Endodermal cell (in vitro differentiated cells): ENCODE results near the gene ZBTB47. TPM values are rescaled to one million over a fixed set of nuclear protein-coding genes. Genes with fewer than 3 reads are reported as not detected.

Source experiments
- DNase-seq: peaks from one replicate; pipeline ENCODE4 v3.0.0-alpha.2; 2017
- H3K27ac ChIP-seq: 2 replicates; pipeline ENCODE4 v1.5.1; 2013; ENCODE audit warnings: mild to moderate bottlenecking, low read depth, low read length, moderate library complexity
- H3K27me3 ChIP-seq: 2 replicates; pipeline ENCODE4 v1.6.1; 2013; ENCODE audit warnings: mild to moderate bottlenecking, low read length, moderate library complexity; ENCODE audit not compliant: insufficient read depth, control insufficient read depth, poor library complexity, severe bottlenecking
- H3K36me3 ChIP-seq: 2 replicates; pipeline ENCODE4 v1.7.0; 2013; ENCODE audit warnings: mild to moderate bottlenecking, low read length, moderate library complexity; ENCODE audit not compliant: control insufficient read depth, insufficient read depth
- H3K4me1 ChIP-seq: one replicate; pipeline ENCODE4 v1.7.0; 2013; ENCODE audit warnings: low read length; ENCODE audit not compliant: control insufficient read depth, insufficient read depth
- H3K4me3 ChIP-seq: 2 replicates; pipeline ENCODE4 v1.5.1; 2013; ENCODE audit warnings: mild to moderate bottlenecking, low read length, moderate library complexity
- H3K9ac ChIP-seq: 2 replicates; pipeline ENCODE4 v1.6.1; 2013; ENCODE audit warnings: mild to moderate bottlenecking, low read length, moderate library complexity; ENCODE audit not compliant: poor library complexity, severe bottlenecking; ENCODE audit errors: extremely low read depth
- H3K9me3 ChIP-seq: 2 replicates; pipeline ENCODE4 v1.6.1; 2013; ENCODE audit warnings: mild to moderate bottlenecking, low read length, moderate library complexity; ENCODE audit not compliant: control insufficient read depth
- H3K27ac Mint-ChIP-seq: 2 replicates; pipeline ENCODE4 v1.8.0; 2020; ENCODE audit warnings: mixed read lengths
- H3K27me3 Mint-ChIP-seq: 2 replicates; pipeline ENCODE4 v1.8.0; 2021; ENCODE audit warnings: mild to moderate bottlenecking, mixed read lengths; ENCODE audit not compliant: insufficient read depth
- H3K36me3 Mint-ChIP-seq: 2 replicates; pipeline ENCODE4 v1.8.0; 2020; ENCODE audit warnings: low read depth, mixed read lengths
- H3K4me1 Mint-ChIP-seq: 2 replicates; pipeline ENCODE4 v1.8.0; 2020; ENCODE audit warnings: mixed read lengths
- H3K4me3 Mint-ChIP-seq: 2 replicates; pipeline ENCODE4 v1.8.0; 2020; ENCODE audit warnings: mild to moderate bottlenecking, moderate library complexity, mixed read lengths
- H3K9me3 Mint-ChIP-seq: 2 replicates; pipeline ENCODE4 v1.8.0; 2020; ENCODE audit warnings: mild to moderate bottlenecking, mixed read lengths
- CTCF ChIP-seq: fragments of 200-600 bp; sonication (generic); conservative IDR thresholded peaks from 2 replicates; pipeline ENCODE4 v1.5.0; 2021; ENCODE audit warnings: antibody characterized with exemption, mild to moderate bottlenecking
- WGBS, 2 experiments: methylation state at CpG; one replicate each; pipeline versions ENCODE4 v1.1.5 to v1.1.7; 2013; ENCODE audit warnings: missing lambda C conversion rate in 2 of 2, mixed read lengths in 1 of 2; ENCODE audit not compliant: insufficient coverage in 1 of 2, insufficient read length in 1 of 2; 5-methylcytosine and 5-hydroxymethylcytosine counted together
- total RNA-seq, 2 donors: library from RNA; stranded (reverse); fragmentation: NEBNext Ultra II Directional in 1 of 2; extraction: Animal tissue kit (Norgen Biotek cat#: 25700) in 1 of 2; gene quantifications; 2 replicates in 1 of 2; 3 replicates in 1 of 2; pipeline ENCODE4 v1.2.1, GENCODE V29; 2021

The ZBTB47 gene
- total RNA-seq, 2 donors from 2014 or later, result 4.6 to 7.2 TPM

- 90 to 91% methylated on average over 3 to 4 of the region's 4 CpGs for WGBS, 2 experiments
- Mint-ChIP-seq H3K36me3 (peaks cover 38% of the 10 kb centered on the region), H3K4me1 (peaks cover 30% of the 10 kb centered on the region), H3K27ac (no peak overlapping the region), H3K9me3 (no peaks in the 10 kb centered on the region), H3K27me3 (no peaks in the 10 kb centered on the region), H3K4me3 (no peak overlapping the region)
- no peak for DNase-seq
- H3K4me1 ChIP-seq, result peaks cover 13% of the 10 kb centered on the region
- H3K4me3 ChIP-seq, result no peak overlapping the region
- no peak overlapping the region for H3K9ac ChIP-seq
- H3K27ac ChIP-seq, result peak overlapping the region; percentile 14
- H3K9me3 ChIP-seq, result no peaks in the 10 kb centered on the region
- no peak for TF ChIP-seq CTCF
- H3K27me3 ChIP-seq, result no peaks in the 10 kb centered on the region
- peaks cover 45% of the 10 kb centered on the region for H3K36me3 ChIP-seq
These were observed 3.7 kb upstream of the ZBTB47 start for GRCh38 chr3:42649783-42650182.

- Histone ChIP-seq H3K9ac (no peak overlapping the region), H3K36me3 (peaks cover 28% of the 10 kb centered on the region), H3K4me3 (no peak overlapping the region), H3K27ac (no peak overlapping the region), H3K4me1 (peaks cover 13% of the 10 kb centered on the region), H3K9me3 (no peaks in the 10 kb centered on the region), H3K27me3 (no peaks in the 10 kb centered on the region)
- DNase-seq, result no peak
- TF ChIP-seq CTCF, result no peak
- H3K4me1 Mint-ChIP-seq, result peaks cover 30% of the 10 kb centered on the region
- H3K27ac Mint-ChIP-seq, result peak overlapping the region; percentile 89
- H3K36me3 Mint-ChIP-seq, result peaks cover 23% of the 10 kb centered on the region
- WGBS, 2 experiments, result 64 to 72% methylated on average over 6 to 9 of the region's 9 CpGs
- H3K9me3 Mint-ChIP-seq, result no peaks in the 10 kb centered on the region
- H3K27me3 Mint-ChIP-seq, result no peaks in the 10 kb centered on the region
- H3K4me3 Mint-ChIP-seq, result no peak overlapping the region
These were observed 2.0 kb upstream of the ZBTB47 start for GRCh38 chr3:42651248-42652091.

GRCh38 chr3:42652251-42652610, 1.3 kb upstream of the ZBTB47 start:
- Mint-ChIP-seq H3K4me3 (no peak overlapping the region), H3K36me3 (peaks cover 16% of the 10 kb centered on the region), H3K9me3 (no peaks in the 10 kb centered on the region), H3K27ac (peak overlapping the region; percentile 62), H3K27me3 (no peaks in the 10 kb centered on the region), H3K4me1 (peaks cover 25% of the 10 kb centered on the region)
- H3K36me3 ChIP-seq, result peaks cover 21% of the 10 kb centered on the region
- DNase-seq, result no peak
- H3K9ac ChIP-seq, result no peak overlapping the region
- no peaks in the 10 kb centered on the region for H3K27me3 ChIP-seq
- no peak for TF ChIP-seq CTCF
- WGBS, 2 experiments, result 95% methylated on average over 1 of the region's 1 CpG; no CpG with 5 or more reads in 1 of the 2 experiments
- H3K4me1 ChIP-seq, result peaks cover 10% of the 10 kb centered on the region
- H3K4me3 ChIP-seq, result no peak overlapping the region
- peak overlapping the region; percentile 25 for H3K27ac ChIP-seq
- H3K9me3 ChIP-seq, result no peaks in the 10 kb centered on the region
